ENCODE measurements around the gene ATG9B. TPM values are rescaled to one million over a fixed set of nuclear protein-coding genes. Genes with fewer than 3 reads are reported as not detected.
A peak's percentile ranks its signal among the peaks of the same experiment; 100 is the strongest.

ATG9B gene
- total RNA-seq, 2 experiments from 2014 or later: 6.8 to 7.4 TPM

GRCh38 chr7:150973571-150974451, 50.5 kb downstream of the ATG9B start:
- H3K36me3 Mint-ChIP-seq (ENCODE audit: low read depth): peaks cover 2% of the 10 kb centered on the region
- H3K27ac Mint-ChIP-seq: no peak overlapping the region
- DNase-seq (no peak), ATAC-seq (no peak)
- CTCF ChIA-PET: interaction anchor here (1.1 to 4.3 kb wide), 6 partner anchors 11 to 85 kb away, joined by 3 to 34 read pairs (median 6); partner anchors contain the start of gene SLC4A2
- peaks cover 27% of the 10 kb centered on the region for H3K4me1 Mint-ChIP-seq (ENCODE audit: low read depth)
- peaks cover 26% of the 10 kb centered on the region for H3K27me3 Mint-ChIP-seq (ENCODE audit: low read depth)
- H3K4me3 Mint-ChIP-seq: peak overlapping the region; percentile 79
- POLR2A ChIA-PET: no interaction called here
- no peaks in the 10 kb centered on the region for H3K9me3 Mint-ChIP-seq (ENCODE audit: insufficient read depth)

DNA sequence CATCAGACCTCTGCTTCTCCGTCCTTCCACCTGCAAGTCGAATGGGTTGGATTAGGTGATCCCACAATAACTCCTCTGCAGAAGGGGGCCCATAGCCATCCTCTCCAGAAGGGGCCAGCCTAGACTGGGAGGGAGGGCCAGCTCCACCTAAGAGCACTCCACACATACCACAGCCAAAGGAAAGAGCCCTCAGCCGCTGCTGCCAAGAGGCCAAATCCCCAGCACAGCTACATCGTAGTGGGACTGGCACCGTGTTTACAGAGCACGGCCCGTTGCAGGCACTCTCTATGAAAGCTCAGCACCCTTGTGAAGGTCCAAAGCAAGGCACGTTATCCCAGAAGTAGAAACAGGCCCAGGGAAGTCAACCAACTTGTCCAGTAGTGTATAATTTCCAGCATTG, 51.6 kb downstream of the ATG9B start:
- no peak overlapping the region for H3K4me3 Mint-ChIP-seq

GRCh38 chr7:150972023-150972468, 52.2 kb downstream of the ATG9B start:
- no peaks in the 10 kb centered on the region for H3K9me3 Mint-ChIP-seq (ENCODE audit: insufficient read depth)
- H3K36me3 Mint-ChIP-seq (ENCODE audit: low read depth): no peaks in the 10 kb centered on the region
- no peak overlapping the region for H3K4me3 Mint-ChIP-seq
- peaks cover 20% of the 10 kb centered on the region for H3K27me3 Mint-ChIP-seq (ENCODE audit: low read depth)
- no peak for DNase-seq
- POLR2A ChIA-PET: no interaction called here
- ATAC-seq: no peak
- CTCF ChIA-PET: interaction anchor here (4.3 kb wide), 1 partner anchor 13 kb away, joined by 34 read pairs; no protein-coding TSS in a partner anchor
- peaks cover 17% of the 10 kb centered on the region for H3K4me1 Mint-ChIP-seq (ENCODE audit: low read depth)
- no peak overlapping the region for H3K27ac Mint-ChIP-seq

More for the DNA sequence above, 51.6 kb downstream of the ATG9B start:
- POLR2A ChIA-PET: no interaction called here
- Mint-ChIP-seq H3K4me1 (ENCODE audit: low read depth) (peaks cover 22% of the 10 kb centered on the region), H3K27me3 (ENCODE audit: low read depth) (peaks cover 21% of the 10 kb centered on the region), H3K36me3 (ENCODE audit: low read depth) (peaks cover 2% of the 10 kb centered on the region), H3K27ac (no peak overlapping the region), H3K9me3 (ENCODE audit: insufficient read depth) (no peaks in the 10 kb centered on the region)
- ATAC-seq: no peak
- DNase-seq: no peak
- CTCF ChIA-PET: interaction anchor here (1.1 to 4.3 kb wide), 4 partner anchors 13 to 86 kb away, joined by 3 to 34 read pairs (median 4); partner anchors contain the start of gene SLC4A2

- CTCF ChIA-PET: interaction anchor here (0.8 kb wide), 1 partner anchor 11 kb away, joined by 3 read pairs; no protein-coding TSS in a partner anchor
Observed at GRCh38 chr7:150971242-150972022, 52.9 kb downstream of the ATG9B start.

GRCh38 chr7:150970424-150970823, 53.9 kb downstream of the ATG9B start:
- ChIA-PET CTCF (interaction anchor here (0.8 kb wide), 1 partner anchor 10 kb away, joined by 3 read pairs; no protein-coding TSS in a partner anchor), POLR2A (no interaction called here)
- Mint-ChIP-seq H3K9me3 (ENCODE audit: insufficient read depth) (no peaks in the 10 kb centered on the region), H3K4me3 (no peak overlapping the region), H3K4me1 (ENCODE audit: low read depth) (peaks cover 12% of the 10 kb centered on the region), H3K27ac (no peak overlapping the region), H3K36me3 (ENCODE audit: low read depth) (no peaks in the 10 kb centered on the region), H3K27me3 (ENCODE audit: low read depth) (peaks cover 14% of the 10 kb centered on the region)
- ATAC-seq: no peak
- no peak for DNase-seq

More at GRCh38 chr7:150971242-150972022, 52.9 kb downstream of the ATG9B start:
- DNase-seq (no peak), ATAC-seq (no peak)
- H3K4me1 Mint-ChIP-seq (ENCODE audit: low read depth): peaks cover 14% of the 10 kb centered on the region
- H3K27ac Mint-ChIP-seq: no peak overlapping the region
- no peak overlapping the region for H3K4me3 Mint-ChIP-seq
- peaks cover 17% of the 10 kb centered on the region for H3K27me3 Mint-ChIP-seq (ENCODE audit: low read depth)
- no peaks in the 10 kb centered on the region for H3K9me3 Mint-ChIP-seq (ENCODE audit: insufficient read depth)
- POLR2A ChIA-PET: no interaction called here
- no peaks in the 10 kb centered on the region for H3K36me3 Mint-ChIP-seq (ENCODE audit: low read depth)

DNA sequence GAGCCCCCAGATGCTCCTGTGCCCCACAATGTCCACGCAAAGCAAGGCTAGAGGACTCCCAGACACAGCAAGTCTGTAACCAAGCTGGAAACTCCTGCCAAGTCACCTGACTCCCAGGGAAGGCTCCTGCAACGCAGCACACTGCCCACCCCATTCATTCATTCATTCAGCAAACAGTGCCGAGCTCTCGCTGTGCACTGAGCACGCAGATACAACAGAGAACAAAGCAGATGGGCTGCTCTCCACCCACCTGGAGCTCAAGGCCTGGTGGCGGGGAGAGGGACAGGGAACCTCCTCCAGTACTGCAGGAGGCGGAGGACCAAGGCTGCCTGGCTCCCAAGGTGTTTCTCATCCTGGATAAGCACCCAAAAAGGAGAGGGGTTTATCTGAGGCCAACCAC, 54.8 kb downstream of the ATG9B start:
- Mint-ChIP-seq H3K27ac (no peak overlapping the region), H3K27me3 (ENCODE audit: low read depth) (peaks cover 12% of the 10 kb centered on the region), H3K36me3 (ENCODE audit: low read depth) (no peaks in the 10 kb centered on the region), H3K9me3 (ENCODE audit: insufficient read depth) (no peaks in the 10 kb centered on the region), H3K4me3 (no peak overlapping the region), H3K4me1 (ENCODE audit: low read depth) (peaks cover 6% of the 10 kb centered on the region)
- ChIA-PET CTCF (interaction anchor here (1.6 kb wide), 1 partner anchor 39 kb away, joined by 4 read pairs; no protein-coding TSS in a partner anchor), POLR2A (no interaction called here)
- DNase-seq (no peak), ATAC-seq (no peak)

- no peak for DNase-seq
- H3K27ac Mint-ChIP-seq: no peak overlapping the region
- H3K9me3 Mint-ChIP-seq (ENCODE audit: insufficient read depth): no peaks in the 10 kb centered on the region
- no peak overlapping the region for H3K4me3 Mint-ChIP-seq
- POLR2A ChIA-PET: no interaction called here
- no peak for ATAC-seq
- H3K27me3 Mint-ChIP-seq (ENCODE audit: low read depth): peaks cover 12% of the 10 kb centered on the region
- H3K36me3 Mint-ChIP-seq (ENCODE audit: low read depth): no peaks in the 10 kb centered on the region
- H3K4me1 Mint-ChIP-seq (ENCODE audit: low read depth): peaks cover 1% of the 10 kb centered on the region
- CTCF ChIA-PET: interaction anchor here (1.6 kb wide), 1 partner anchor 40 kb away, joined by 4 read pairs; no protein-coding TSS in a partner anchor
Observed at GRCh38 chr7:150968734-150969372, 55.4 kb downstream of the ATG9B start.

DNA sequence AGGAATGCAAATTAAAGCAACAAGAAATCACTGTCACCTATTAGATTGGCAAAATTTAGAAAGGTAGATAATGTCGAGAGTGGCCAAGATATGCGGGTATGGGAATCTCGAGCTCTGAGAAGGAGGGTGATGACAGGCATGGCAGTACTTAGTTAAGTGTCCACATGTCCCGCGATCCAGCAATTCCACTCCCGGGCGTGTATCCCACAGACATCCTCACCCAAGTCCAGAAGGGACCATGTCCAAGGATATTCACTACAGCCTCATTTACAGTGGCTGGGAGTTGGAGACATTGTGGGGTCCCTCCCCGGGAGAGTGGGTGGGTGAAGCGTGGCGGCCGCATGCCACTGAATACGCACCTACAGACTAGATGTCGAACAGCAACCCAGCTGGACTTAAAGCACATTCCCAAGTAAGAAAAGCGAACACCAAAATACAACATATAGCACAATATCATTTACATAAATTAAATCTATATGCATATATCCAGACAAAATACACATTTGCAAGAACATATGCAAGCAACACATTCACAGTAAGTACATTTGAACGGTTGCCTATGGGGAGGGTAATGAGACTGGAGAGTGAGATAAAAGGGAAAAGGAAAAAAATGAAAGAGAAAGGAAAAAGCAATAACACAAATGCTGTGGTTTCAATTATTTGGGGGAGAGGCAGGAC, 56.1 kb downstream of the ATG9B start:
- Mint-ChIP-seq H3K27me3 (ENCODE audit: low read depth) (peaks cover 10% of the 10 kb centered on the region), H3K9me3 (ENCODE audit: insufficient read depth) (no peaks in the 10 kb centered on the region)
- CTCF ChIA-PET: interaction anchor here (1.6 kb wide), 1 partner anchor 41 kb away, joined by 4 read pairs; no protein-coding TSS in a partner anchor

DNA sequence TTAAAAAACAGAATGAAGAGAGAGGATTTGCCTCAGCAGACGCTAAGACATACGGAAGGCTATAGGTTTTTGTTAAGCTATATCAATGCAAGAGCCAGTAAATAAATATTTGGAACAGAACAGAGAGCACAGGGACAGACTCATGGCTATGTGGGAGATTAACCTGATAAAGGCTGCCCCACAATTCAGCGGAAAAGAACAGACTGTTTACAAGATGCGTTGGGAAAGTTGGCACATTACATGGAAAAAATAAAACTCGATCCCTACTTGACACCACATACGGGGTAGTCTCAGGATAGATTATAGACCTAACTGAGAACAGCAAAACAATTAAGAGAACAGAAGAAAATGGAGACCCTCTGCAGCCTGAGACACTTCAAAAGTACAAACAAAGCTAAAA, 56.9 kb downstream of the ATG9B start:
- H3K36me3 Mint-ChIP-seq (ENCODE audit: low read depth): no peaks in the 10 kb centered on the region
- POLR2A ChIA-PET: no interaction called here
- no peaks in the 10 kb centered on the region for H3K4me1 Mint-ChIP-seq (ENCODE audit: low read depth)
- no peak for DNase-seq
- no peak overlapping the region for H3K4me3 Mint-ChIP-seq
- H3K27ac Mint-ChIP-seq: no peak overlapping the region
- no peaks in the 10 kb centered on the region for H3K9me3 Mint-ChIP-seq (ENCODE audit: insufficient read depth)
- ATAC-seq: no peak
- H3K27me3 Mint-ChIP-seq (ENCODE audit: low read depth): peaks cover 13% of the 10 kb centered on the region
- CTCF ChIA-PET: no interaction called here

More for the DNA sequence above, 56.1 kb downstream of the ATG9B start:
- DNase-seq (no peak), ATAC-seq (no peak)
- H3K4me3 Mint-ChIP-seq: no peak overlapping the region
- no peak overlapping the region for H3K27ac Mint-ChIP-seq
- POLR2A ChIA-PET: no interaction called here
- H3K36me3 Mint-ChIP-seq (ENCODE audit: low read depth): no peaks in the 10 kb centered on the region
- no peaks in the 10 kb centered on the region for H3K4me1 Mint-ChIP-seq (ENCODE audit: low read depth)

DNA sequence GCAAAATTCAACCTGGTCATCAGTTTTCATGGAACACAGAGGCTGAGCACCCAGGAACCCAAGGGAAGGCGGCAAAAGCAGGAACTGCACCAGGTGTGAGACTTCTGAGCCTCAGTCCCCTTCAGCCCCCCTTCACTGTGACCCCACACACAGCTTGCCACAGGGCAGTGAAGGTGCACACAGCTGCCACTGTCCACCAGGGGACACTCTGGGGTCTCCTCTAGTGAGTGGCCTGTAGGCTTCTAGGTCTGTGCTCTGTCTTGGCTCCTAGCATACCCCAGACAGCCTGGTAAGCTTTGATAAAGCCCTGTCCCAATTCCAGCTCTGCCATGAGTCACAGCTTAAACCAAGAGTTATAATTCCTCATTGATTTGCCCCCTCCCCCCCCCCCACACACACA, 58.3 kb downstream of the ATG9B start:
- DNase-seq (no peak), ATAC-seq (no peak)
- POLR2A ChIA-PET: no interaction called here
- Mint-ChIP-seq H3K36me3 (ENCODE audit: low read depth) (no peaks in the 10 kb centered on the region), H3K9me3 (ENCODE audit: insufficient read depth) (no peaks in the 10 kb centered on the region), H3K27ac (no peak overlapping the region), H3K4me1 (ENCODE audit: low read depth) (no peaks in the 10 kb centered on the region), H3K4me3 (no peak overlapping the region), H3K27me3 (ENCODE audit: low read depth) (peaks cover 13% of the 10 kb centered on the region)
- CTCF ChIA-PET: interaction anchor here (6.2 kb wide), 1 partner anchor 19 kb away, joined by 82 read pairs; no protein-coding TSS in a partner anchor

- ATAC-seq (no peak), DNase-seq (no peak)
- H3K27me3 Mint-ChIP-seq (ENCODE audit: low read depth): peaks cover 16% of the 10 kb centered on the region
- no peaks in the 10 kb centered on the region for H3K4me1 Mint-ChIP-seq (ENCODE audit: low read depth)
- no peaks in the 10 kb centered on the region for H3K36me3 Mint-ChIP-seq (ENCODE audit: low read depth)
- no peak overlapping the region for H3K27ac Mint-ChIP-seq
- ChIA-PET CTCF (interaction anchor here (1.0 to 6.2 kb wide), 2 partner anchors 19 to 53 kb away, joined by 4 to 82 read pairs; no protein-coding TSS in a partner anchor), POLR2A (no interaction called here)
- no peak overlapping the region for H3K4me3 Mint-ChIP-seq
- no peaks in the 10 kb centered on the region for H3K9me3 Mint-ChIP-seq (ENCODE audit: insufficient read depth)
Observed at GRCh38 chr7:150965273-150965830, 58.9 kb downstream of the ATG9B start.
